OCI-LY1 (cell line): ENCODE measurements around the gene PPP1CC.

Experiments
- H2AFZ ChIP-seq: fragments of 200-600 bp; sonication (generic), shearing (Covaris generic); 2 replicates; pipeline ENCODE4 v1.6.0; 2014; ENCODE audit warnings: antibody characterized with exemption, mild to moderate bottlenecking, low read length
- H3F3A ChIP-seq: fragments of 200-600 bp; sonication (generic), shearing (Covaris generic); 2 replicates; pipeline ENCODE4 v1.6.0; 2014; ENCODE audit warnings: mild to moderate bottlenecking, antibody characterized with exemption, low read length, moderate library complexity; ENCODE audit not compliant: insufficient read depth
- H3K27ac ChIP-seq: fragments of 200-600 bp; sonication (generic); 2 replicates; pipeline ENCODE4 v1.5.1; 2014; ENCODE audit warnings: low read length, mixed run types, mild to moderate bottlenecking, low read depth; ENCODE audit not compliant: poor library complexity, severe bottlenecking
- H3K27me3 ChIP-seq: fragments of 200-600 bp; sonication (generic); 2 replicates; pipeline ENCODE4 v1.6.0; 2014; ENCODE audit warnings: antibody characterized with exemption, mild to moderate bottlenecking, low read length, moderate library complexity; ENCODE audit not compliant: insufficient read depth
- H3K36me3 ChIP-seq: fragments of 200-600 bp; sonication (generic); 2 replicates; pipeline ENCODE4 v1.6.1; 2014; ENCODE audit warnings: mild to moderate bottlenecking, antibody characterized with exemption, low read length, moderate library complexity, mixed read lengths; ENCODE audit not compliant: insufficient read depth
- H3K4me1 ChIP-seq: fragments of 200-600 bp; sonication (generic); 2 replicates; pipeline ENCODE4 v1.5.1; 2014; ENCODE audit warnings: mild to moderate bottlenecking, low read length, moderate library complexity; ENCODE audit not compliant: insufficient read depth, severe bottlenecking
- H3K4me2 ChIP-seq: fragments of 200-600 bp; sonication (generic), shearing (Covaris generic); 2 replicates; pipeline ENCODE4 v1.6.1; 2014; ENCODE audit warnings: low read length
- H3K4me3 ChIP-seq: fragments of 200-600 bp; sonication (generic); 2 replicates; pipeline ENCODE4 v1.5.1; 2014; ENCODE audit warnings: low read length, low read depth, mild to moderate bottlenecking, mixed read lengths; ENCODE audit not compliant: poor library complexity, severe bottlenecking
- H3K79me2 ChIP-seq: fragments of 200-600 bp; shearing (Covaris generic); 2 replicates; pipeline ENCODE4 v1.6.1; 2016; ENCODE audit warnings: mixed run types, low read length, mixed read lengths; ENCODE audit not compliant: insufficient read depth
- H3K9ac ChIP-seq: fragments of 200-600 bp; sonication (generic), shearing (Covaris generic); 2 replicates; pipeline ENCODE4 v1.6.1; 2014; ENCODE audit warnings: mild to moderate bottlenecking, low read length, mixed read lengths
- H3K9me2 ChIP-seq: fragments of 200-600 bp; sonication (generic), shearing (Covaris generic); 2 replicates; pipeline ENCODE4 v1.6.1; 2014; ENCODE audit warnings: low read depth, mild to moderate bottlenecking, low read length, mixed read lengths
- H3K9me3 ChIP-seq: fragments of 200-600 bp; shearing (Covaris generic); 2 replicates; pipeline ENCODE4 v1.6.1; 2014; ENCODE audit warnings: low read length, mixed read lengths
- H4K20me1 ChIP-seq: fragments of 200-600 bp; sonication (generic), shearing (Covaris generic); 2 replicates; pipeline ENCODE4 v1.6.0; 2016; ENCODE audit warnings: mild to moderate bottlenecking, low read length; ENCODE audit not compliant: insufficient read depth
- EZH2 ChIP-seq: fragments of 200-600 bp; sonication (generic), shearing (Covaris generic); IDR thresholded peaks from 2 replicates; pipeline ENCODE4 v1.8.0; 2017; ENCODE audit warnings: borderline replicate concordance, mixed run types, mild to moderate bottlenecking, antibody characterized with exemption, low read length, moderate library complexity, mixed read lengths
- TF ChIP-seq, protein P1 (sequence below): fragments of 200-600 bp; sonication (generic), shearing (Covaris generic); IDR thresholded peaks from 2 replicates; pipeline ENCODE4 v1.5.1; 2017; ENCODE audit warnings: mild to moderate bottlenecking, antibody characterized with exemption, low read length, moderate library complexity, mixed read lengths

PPP1CC gene

DNA sequence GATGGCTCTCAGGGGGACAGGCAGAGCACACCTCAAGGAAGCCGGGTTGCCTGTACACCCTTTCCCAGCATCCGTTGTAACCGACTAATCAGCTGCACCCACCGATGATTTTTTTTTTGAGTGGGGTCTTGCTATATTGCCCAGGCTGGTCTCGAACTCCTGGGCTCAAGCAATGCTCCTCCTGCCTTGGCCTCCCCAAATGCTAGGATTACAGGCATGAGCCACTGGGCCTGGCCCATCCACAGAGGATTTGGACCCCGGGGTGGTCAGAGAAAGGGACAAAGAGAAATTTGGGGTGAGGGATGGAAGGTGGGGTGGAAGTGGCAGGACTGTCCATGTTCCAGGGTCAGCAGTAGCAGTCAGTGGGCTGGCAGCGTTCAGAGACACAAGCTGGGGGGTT, 43.3 kb upstream of the PPP1CC start:
- H3F3A ChIP-seq: no peaks in the 10 kb centered on the region
- H3K27ac ChIP-seq: no peak overlapping the region
- H3K36me3 ChIP-seq: no peaks in the 10 kb centered on the region

GRCh38 chr12:110785240-110785639, 42.5 kb upstream of the PPP1CC start:
- H3K4me3 ChIP-seq: no peak overlapping the region
- peaks cover 2% of the 10 kb centered on the region for H3K4me1 ChIP-seq
- no peaks in the 10 kb centered on the region for H3K36me3 ChIP-seq
- H3F3A ChIP-seq: no peaks in the 10 kb centered on the region
- H3K79me2 ChIP-seq: no peaks in the 10 kb centered on the region
- H2AFZ ChIP-seq: no peak overlapping the region
- no peak overlapping the region for H3K27ac ChIP-seq
- no peaks in the 10 kb centered on the region for H3K9me2 ChIP-seq
- H3K4me2 ChIP-seq: no peak overlapping the region
- no peak overlapping the region for H3K9ac ChIP-seq
- no peaks in the 10 kb centered on the region for H3K27me3 ChIP-seq
- TF ChIP-seq, protein P1, sequence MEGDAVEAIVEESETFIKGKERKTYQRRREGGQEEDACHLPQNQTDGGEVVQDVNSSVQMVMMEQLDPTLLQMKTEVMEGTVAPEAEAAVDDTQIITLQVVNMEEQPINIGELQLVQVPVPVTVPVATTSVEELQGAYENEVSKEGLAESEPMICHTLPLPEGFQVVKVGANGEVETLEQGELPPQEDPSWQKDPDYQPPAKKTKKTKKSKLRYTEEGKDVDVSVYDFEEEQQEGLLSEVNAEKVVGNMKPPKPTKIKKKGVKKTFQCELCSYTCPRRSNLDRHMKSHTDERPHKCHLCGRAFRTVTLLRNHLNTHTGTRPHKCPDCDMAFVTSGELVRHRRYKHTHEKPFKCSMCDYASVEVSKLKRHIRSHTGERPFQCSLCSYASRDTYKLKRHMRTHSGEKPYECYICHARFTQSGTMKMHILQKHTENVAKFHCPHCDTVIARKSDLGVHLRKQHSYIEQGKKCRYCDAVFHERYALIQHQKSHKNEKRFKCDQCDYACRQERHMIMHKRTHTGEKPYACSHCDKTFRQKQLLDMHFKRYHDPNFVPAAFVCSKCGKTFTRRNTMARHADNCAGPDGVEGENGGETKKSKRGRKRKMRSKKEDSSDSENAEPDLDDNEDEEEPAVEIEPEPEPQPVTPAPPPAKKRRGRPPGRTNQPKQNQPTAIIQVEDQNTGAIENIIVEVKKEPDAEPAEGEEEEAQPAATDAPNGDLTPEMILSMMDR: no peak
- TF ChIP-seq EZH2: no peak
- no peaks in the 10 kb centered on the region for H3K9me3 ChIP-seq
- no peaks in the 10 kb centered on the region for H4K20me1 ChIP-seq

More for the DNA sequence above, 43.3 kb upstream of the PPP1CC start:
- Histone ChIP-seq H3K4me1 (no peaks in the 10 kb centered on the region), H3K9me3 (no peaks in the 10 kb centered on the region), H4K20me1 (no peaks in the 10 kb centered on the region), H3K9ac (no peak overlapping the region), H3K9me2 (no peaks in the 10 kb centered on the region), H3K27me3 (no peaks in the 10 kb centered on the region), H3K4me2 (no peak overlapping the region), H2AFZ (no peak overlapping the region), H3K79me2 (no peaks in the 10 kb centered on the region), H3K4me3 (no peak overlapping the region)
- no peak for TF ChIP-seq EZH2
- TF ChIP-seq, protein P1: no peak

DNA sequence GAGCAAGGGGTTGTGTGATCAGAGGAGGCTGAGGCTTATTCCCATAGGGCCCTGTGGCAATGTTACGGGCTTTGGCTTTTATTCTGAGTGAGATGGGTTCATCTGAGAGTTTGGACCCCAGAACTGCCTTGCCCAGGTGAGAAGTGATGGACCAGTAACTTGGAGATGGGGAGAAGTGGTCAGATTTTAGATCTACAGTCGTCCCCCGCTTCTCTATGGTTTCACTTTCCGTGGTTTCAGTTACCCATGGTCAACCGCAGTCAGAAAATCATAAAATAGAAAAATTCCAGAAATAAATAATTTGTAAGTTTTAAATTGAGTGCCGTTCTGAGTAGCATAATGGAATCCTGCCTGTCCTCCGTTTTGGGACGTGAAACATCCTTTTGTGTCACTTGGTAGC, 40.2 kb upstream of the PPP1CC start:
- Histone ChIP-seq H3K27me3 (no peaks in the 10 kb centered on the region), H2AFZ (no peak overlapping the region)

More for the DNA sequence above, 40.2 kb upstream of the PPP1CC start:
- Histone ChIP-seq H3K4me1 (peaks cover 20% of the 10 kb centered on the region), H3F3A (no peaks in the 10 kb centered on the region), H3K27ac (no peak overlapping the region), H3K79me2 (no peaks in the 10 kb centered on the region), H3K9me3 (no peaks in the 10 kb centered on the region), H3K9ac (no peak overlapping the region), H3K9me2 (no peaks in the 10 kb centered on the region), H3K4me2 (no peak overlapping the region), H3K36me3 (no peaks in the 10 kb centered on the region), H4K20me1 (no peaks in the 10 kb centered on the region), H3K4me3 (no peak overlapping the region)
- TF ChIP-seq, protein P1: no peak
- no peak for TF ChIP-seq EZH2
